ENCODE measurements around the gene SLC4A11.

The SLC4A11 gene

GRCh38 chr20:3233131-3233990 is 5.6 kb downstream of the SLC4A11 start:
- Histone ChIP-seq H3K4me1 (ENCODE audit: control insufficient read depth, insufficient read depth, low read length) (peaks cover 3% of the 10 kb centered on the region), H3K36me3 (ENCODE audit: insufficient read depth, low read length) (no peaks in the 10 kb centered on the region), H3K9me3 (replicated peaks; ENCODE audit: low read length) (no peaks in the 10 kb centered on the region), H3K9ac (ENCODE audit: low read depth, low read length) (no peak overlapping the region), H3K4me2 (ENCODE audit: low read length) (no peak overlapping the region), H3K4me3 (ENCODE audit: low read length) (no peak overlapping the region), H3K27me3 (ENCODE audit: control insufficient read depth, insufficient read depth, low read length) (peaks cover 15% of the 10 kb centered on the region)

- H3K27me3 ChIP-seq (ENCODE audit: control insufficient read depth, insufficient read depth, low read length): peaks cover 4% of the 10 kb centered on the region
- H3K4me1 ChIP-seq (ENCODE audit: control insufficient read depth, insufficient read depth, low read length): no peaks in the 10 kb centered on the region
- no peak overlapping the region for H3K4me2 ChIP-seq (ENCODE audit: low read length)
- H3K9me3 ChIP-seq (replicated peaks; ENCODE audit: low read length): no peaks in the 10 kb centered on the region
- H3K9ac ChIP-seq (ENCODE audit: low read depth, low read length): no peak overlapping the region
- peaks cover 2% of the 10 kb centered on the region for H3K36me3 ChIP-seq (ENCODE audit: insufficient read depth, low read length)
- H3K4me3 ChIP-seq (ENCODE audit: low read length): no peak overlapping the region
These were observed 7.0 kb downstream of the SLC4A11 start for GRCh38 chr20:3231889-3232588.

DNA sequence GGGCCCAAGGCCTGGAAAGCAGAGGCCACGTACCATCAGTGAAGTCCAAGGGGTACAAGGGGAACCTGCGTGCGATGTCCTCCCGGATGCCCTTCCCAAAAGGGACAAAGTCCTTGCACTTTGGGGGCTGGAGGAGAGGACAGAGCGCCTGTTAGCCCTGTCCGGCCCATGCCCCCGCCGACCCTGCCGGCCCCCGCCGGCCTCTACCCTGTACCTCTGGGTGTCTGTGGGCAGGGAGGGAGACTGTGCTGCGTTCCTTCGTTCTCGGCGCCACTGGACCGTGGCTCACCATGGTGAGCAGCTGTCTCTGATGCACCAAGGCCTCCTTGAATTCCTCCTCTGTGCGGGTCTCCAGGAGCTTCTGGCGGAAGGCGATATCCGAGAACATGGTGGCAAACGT is 7.9 kb downstream of the SLC4A11 start:
- H3K4me3 ChIP-seq (ENCODE audit: low read length): no peak overlapping the region
- H3K4me2 ChIP-seq (ENCODE audit: low read length): no peak overlapping the region
- H3K27me3 ChIP-seq (ENCODE audit: control insufficient read depth, insufficient read depth, low read length): no peaks in the 10 kb centered on the region
- peaks cover 5% of the 10 kb centered on the region for H3K36me3 ChIP-seq (ENCODE audit: insufficient read depth, low read length)
- no peaks in the 10 kb centered on the region for H3K9me3 ChIP-seq (replicated peaks; ENCODE audit: low read length)
- no peaks in the 10 kb centered on the region for H3K4me1 ChIP-seq (ENCODE audit: control insufficient read depth, insufficient read depth, low read length)
- no peak overlapping the region for H3K9ac ChIP-seq (ENCODE audit: low read depth, low read length)

GRCh38 chr20:3229798-3230197 is 9.2 kb downstream of the SLC4A11 start:
- H3K9ac ChIP-seq (ENCODE audit: low read depth, low read length): no peak overlapping the region
- H3K27me3 ChIP-seq (ENCODE audit: control insufficient read depth, insufficient read depth, low read length): no peaks in the 10 kb centered on the region
- peaks cover 4% of the 10 kb centered on the region for H3K4me1 ChIP-seq (ENCODE audit: control insufficient read depth, insufficient read depth, low read length)
- no peak overlapping the region for H3K4me2 ChIP-seq (ENCODE audit: low read length)
- H3K9me3 ChIP-seq (replicated peaks; ENCODE audit: low read length): no peaks in the 10 kb centered on the region
- no peak overlapping the region for H3K4me3 ChIP-seq (ENCODE audit: low read length)
- peaks cover 5% of the 10 kb centered on the region for H3K36me3 ChIP-seq (ENCODE audit: insufficient read depth, low read length)

DNA sequence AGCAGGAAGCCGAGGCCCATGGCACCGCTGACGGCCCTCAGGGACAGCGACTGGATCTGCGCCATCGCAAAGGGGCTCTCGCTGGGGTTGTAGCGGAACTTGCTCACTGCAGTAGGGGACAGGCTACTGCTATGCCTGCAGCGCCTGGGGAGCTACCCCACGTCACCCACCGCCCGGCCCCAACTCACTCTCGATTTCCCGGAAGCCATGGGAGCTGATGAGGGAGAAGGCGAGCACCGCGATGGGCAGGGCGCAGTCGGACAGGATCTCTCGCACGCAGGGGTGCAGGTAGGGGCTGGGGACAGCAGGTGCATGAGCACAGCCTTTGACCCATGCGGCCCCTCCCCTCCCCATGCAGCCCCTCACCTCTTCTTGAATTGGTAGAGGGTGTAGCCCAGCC is 9.8 kb downstream of the SLC4A11 start:
- H3K9ac ChIP-seq (ENCODE audit: low read depth, low read length): no peak overlapping the region

GRCh38 chr20:3228750-3229032 is 10.3 kb downstream of the SLC4A11 start:
- Histone ChIP-seq H3K36me3 (ENCODE audit: insufficient read depth, low read length) (peaks cover 5% of the 10 kb centered on the region), H3K4me2 (ENCODE audit: low read length) (no peak overlapping the region), H3K9me3 (replicated peaks; ENCODE audit: low read length) (no peaks in the 10 kb centered on the region), H3K4me3 (ENCODE audit: low read length) (no peak overlapping the region), H3K4me1 (ENCODE audit: control insufficient read depth, insufficient read depth, low read length) (peaks cover 4% of the 10 kb centered on the region), H3K27me3 (ENCODE audit: control insufficient read depth, insufficient read depth, low read length) (no peaks in the 10 kb centered on the region), H3K9ac (ENCODE audit: low read depth, low read length) (no peak overlapping the region)

More for the DNA sequence above, 9.8 kb downstream of the SLC4A11 start:
- no peaks in the 10 kb centered on the region for H3K27me3 ChIP-seq (ENCODE audit: control insufficient read depth, insufficient read depth, low read length)
- H3K4me3 ChIP-seq (ENCODE audit: low read length): no peak overlapping the region
- no peaks in the 10 kb centered on the region for H3K9me3 ChIP-seq (replicated peaks; ENCODE audit: low read length)
- peaks cover 4% of the 10 kb centered on the region for H3K4me1 ChIP-seq (ENCODE audit: control insufficient read depth, insufficient read depth, low read length)
- peaks cover 5% of the 10 kb centered on the region for H3K36me3 ChIP-seq (ENCODE audit: insufficient read depth, low read length)
- H3K4me2 ChIP-seq (ENCODE audit: low read length): no peak overlapping the region

- no peaks in the 10 kb centered on the region for H3K27me3 ChIP-seq (ENCODE audit: control insufficient read depth, insufficient read depth, low read length)
- H3K9ac ChIP-seq (ENCODE audit: low read depth, low read length): no peak overlapping the region
- H3K4me2 ChIP-seq (ENCODE audit: low read length): no peak overlapping the region
- H3K9me3 ChIP-seq (replicated peaks; ENCODE audit: low read length): no peaks in the 10 kb centered on the region
- peaks cover 4% of the 10 kb centered on the region for H3K4me1 ChIP-seq (ENCODE audit: control insufficient read depth, insufficient read depth, low read length)
- no peak overlapping the region for H3K4me3 ChIP-seq (ENCODE audit: low read length)
- peaks cover 9% of the 10 kb centered on the region for H3K36me3 ChIP-seq (ENCODE audit: insufficient read depth, low read length)
These were observed 10.8 kb downstream of the SLC4A11 start for GRCh38 chr20:3227936-3228749.

- Histone ChIP-seq H3K36me3 (ENCODE audit: insufficient read depth, low read length) (peaks cover 14% of the 10 kb centered on the region), H3K4me1 (ENCODE audit: control insufficient read depth, insufficient read depth, low read length) (peaks cover 10% of the 10 kb centered on the region), H3K9me3 (replicated peaks; ENCODE audit: low read length) (no peaks in the 10 kb centered on the region), H3K4me2 (ENCODE audit: low read length) (no peak overlapping the region), H3K27me3 (ENCODE audit: control insufficient read depth, insufficient read depth, low read length) (no peaks in the 10 kb centered on the region), H3K9ac (ENCODE audit: low read depth, low read length) (no peak overlapping the region), H3K4me3 (ENCODE audit: low read length) (no peak overlapping the region)
These were observed 11.5 kb downstream of the SLC4A11 start for GRCh38 chr20:3227506-3227905.

- Histone ChIP-seq H3K27me3 (ENCODE audit: control insufficient read depth, insufficient read depth, low read length) (no peaks in the 10 kb centered on the region), H3K4me2 (ENCODE audit: low read length) (no peak overlapping the region), H3K9ac (ENCODE audit: low read depth, low read length) (no peak overlapping the region), H3K36me3 (ENCODE audit: insufficient read depth, low read length) (peaks cover 19% of the 10 kb centered on the region), H3K4me3 (ENCODE audit: low read length) (no peak overlapping the region), H3K9me3 (replicated peaks; ENCODE audit: low read length) (no peaks in the 10 kb centered on the region), H3K4me1 (ENCODE audit: control insufficient read depth, insufficient read depth, low read length) (peaks cover 10% of the 10 kb centered on the region)
These were observed 12.1 kb downstream of the SLC4A11 start for GRCh38 chr20:3226864-3227263.

DNA sequence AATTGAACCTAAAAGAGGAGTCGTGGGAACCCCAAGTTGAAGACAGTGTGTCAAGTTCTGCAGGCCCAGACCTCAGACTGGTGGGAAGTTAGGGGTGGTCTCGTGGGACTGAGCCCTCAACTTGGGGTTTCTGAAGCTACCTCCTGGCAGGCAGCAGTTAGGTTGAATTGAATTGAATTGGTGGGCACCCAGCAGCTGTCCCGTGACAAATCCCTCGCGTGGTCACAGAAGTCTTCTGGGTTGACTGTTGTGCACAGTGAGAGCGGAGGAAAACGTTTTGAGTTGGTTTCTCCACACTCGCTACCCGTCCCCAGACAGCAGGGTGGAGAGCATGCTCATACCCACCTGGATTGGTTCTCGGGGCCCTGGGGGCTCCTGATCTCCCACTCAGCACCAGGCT is 12.9 kb downstream of the SLC4A11 start:
- H3K4me2 ChIP-seq (ENCODE audit: low read length): no peak overlapping the region
- peaks cover 27% of the 10 kb centered on the region for H3K36me3 ChIP-seq (ENCODE audit: insufficient read depth, low read length)
- peaks cover 10% of the 10 kb centered on the region for H3K4me1 ChIP-seq (ENCODE audit: control insufficient read depth, insufficient read depth, low read length)
- no peak overlapping the region for H3K9ac ChIP-seq (ENCODE audit: low read depth, low read length)
- H3K27me3 ChIP-seq (ENCODE audit: control insufficient read depth, insufficient read depth, low read length): no peaks in the 10 kb centered on the region
- no peaks in the 10 kb centered on the region for H3K9me3 ChIP-seq (replicated peaks; ENCODE audit: low read length)
- H3K4me3 ChIP-seq (ENCODE audit: low read length): no peak overlapping the region

GRCh38 chr20:3224681-3225421 is 14.1 kb downstream of the SLC4A11 start:
- peaks cover 35% of the 10 kb centered on the region for H3K36me3 ChIP-seq (ENCODE audit: insufficient read depth, low read length)

More at GRCh38 chr20:3224681-3225421, 14.1 kb downstream of the SLC4A11 start:
- H3K9me3 ChIP-seq (replicated peaks; ENCODE audit: low read length): no peaks in the 10 kb centered on the region
- H3K27me3 ChIP-seq (ENCODE audit: control insufficient read depth, insufficient read depth, low read length): no peaks in the 10 kb centered on the region
- no peak overlapping the region for H3K9ac ChIP-seq (ENCODE audit: low read depth, low read length)
- H3K4me2 ChIP-seq (ENCODE audit: low read length): no peak overlapping the region
- peaks cover 10% of the 10 kb centered on the region for H3K4me1 ChIP-seq (ENCODE audit: control insufficient read depth, insufficient read depth, low read length)
- no peak overlapping the region for H3K4me3 ChIP-seq (ENCODE audit: low read length)
